Suppressor macrophage treated with lipopolysaccharide for 4 hours (primary cell): Measurements from ENCODE around the gene UFL1.
"Not testable (repeated sequence)": the region's sequence is repeated elsewhere in the genome, so short reads cannot be mapped to it uniquely, and the experiment has no call there.

Experiments used
- DNase-seq: peaks from one replicate; pipeline ENCODE4 v3.0.0-alpha.2; 2020

The UFL1 gene

DNA sequence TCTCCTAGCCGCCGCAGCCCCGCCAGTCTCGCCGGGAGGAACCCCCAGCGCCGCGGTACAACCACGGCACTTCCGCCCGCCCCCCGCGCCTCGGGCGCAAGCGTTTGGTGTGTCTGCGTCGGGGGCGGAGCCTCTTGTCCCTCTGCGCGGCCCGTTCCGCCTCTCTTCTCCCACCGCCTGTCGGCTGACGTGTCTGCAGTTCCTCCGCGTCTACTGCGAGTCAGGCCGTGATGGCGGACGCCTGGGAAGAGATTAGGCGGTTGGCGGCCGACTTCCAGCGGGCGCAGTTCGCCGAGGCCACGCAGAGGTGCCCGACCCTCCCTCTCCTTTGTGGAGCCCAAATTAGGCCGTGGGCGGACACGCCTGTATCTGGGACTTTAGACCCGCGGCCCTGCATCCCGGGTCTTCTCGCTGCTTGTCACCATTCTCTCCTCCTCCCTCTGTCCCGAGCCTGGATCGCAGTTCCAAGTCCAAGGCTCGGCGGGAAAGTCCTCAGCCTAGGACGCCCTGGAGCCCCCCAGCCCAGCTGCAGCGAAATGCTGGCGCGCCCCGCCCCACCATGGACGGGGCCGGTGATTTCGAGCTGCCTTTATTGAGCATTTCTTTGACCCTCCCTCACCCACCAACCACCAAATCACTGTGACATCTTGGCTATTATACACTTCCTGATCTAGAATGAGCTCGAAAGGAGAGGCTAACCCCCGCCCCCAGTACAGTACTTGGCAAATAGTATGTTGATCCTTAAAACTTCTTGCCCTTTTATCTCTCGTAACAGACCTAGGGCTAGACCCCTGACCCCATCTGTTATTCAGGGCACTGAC, at the start of gene UFL1:
Gene UFL1, plus strand, starts transcription at position 163 of the 821 bp plus-strand sequence. Its CDS starts 68 bp downstream, at position 231.
- peak; percentile 96 for DNase-seq

DNA sequence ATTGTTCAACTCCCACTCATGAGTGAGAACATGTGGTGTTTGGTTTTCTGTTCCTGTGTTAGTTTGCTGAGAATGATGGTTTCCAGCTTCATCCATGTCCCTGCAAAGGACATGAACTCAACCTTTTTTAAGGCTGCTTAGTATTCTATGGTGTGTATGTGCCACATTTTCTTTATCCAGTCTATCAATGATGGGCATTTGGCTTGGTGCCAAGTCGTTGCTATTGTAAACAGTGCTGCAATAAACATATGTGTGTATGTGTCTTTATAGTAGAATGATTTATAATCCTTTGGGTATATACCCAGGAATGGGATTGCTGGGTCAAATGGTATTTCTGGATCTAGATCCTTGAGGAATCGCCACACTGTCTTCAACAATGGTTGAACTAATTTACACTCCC, 49.3 kb upstream of the UFL1 start:
- not testable (repeated sequence) for DNase-seq

DNA sequence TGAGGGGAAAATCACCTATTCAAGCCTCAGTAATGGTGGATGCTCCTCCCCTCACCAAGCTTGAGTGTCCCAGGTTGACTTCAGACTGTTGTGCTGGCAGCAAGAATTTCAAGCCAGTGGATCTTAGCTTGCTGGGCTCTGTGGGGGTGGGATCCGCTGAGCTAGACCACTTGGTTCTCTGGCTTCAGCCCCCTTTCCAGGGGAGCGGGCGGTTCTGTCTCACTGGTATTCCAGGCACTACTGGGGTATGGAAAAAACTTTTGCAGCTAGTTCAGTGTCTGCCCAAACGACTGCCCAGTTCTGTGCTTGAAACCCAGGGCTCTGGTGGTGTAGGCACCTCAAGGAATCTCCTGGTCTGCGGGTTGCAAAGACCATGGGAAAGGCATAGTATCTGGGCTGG, 42.9 kb upstream of the UFL1 start:
- no peak for DNase-seq

DNA sequence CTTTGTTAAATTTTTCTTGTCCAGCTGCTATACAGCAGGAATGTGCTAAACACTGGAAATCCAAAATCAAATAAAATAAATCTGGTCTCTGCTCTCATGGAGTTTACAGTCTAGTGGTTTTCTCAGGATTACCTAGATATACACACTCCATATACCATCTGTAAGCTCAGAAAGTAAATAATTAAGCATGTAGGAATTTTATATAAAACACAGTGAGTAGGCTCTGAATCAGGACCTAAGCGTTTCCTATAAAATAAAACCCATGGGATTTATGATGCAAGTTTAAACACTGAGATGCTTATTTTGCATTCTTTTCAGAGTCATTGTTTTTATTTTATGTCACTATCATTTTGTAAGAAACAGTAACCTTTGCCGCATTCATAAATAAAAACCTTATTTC, 29.7 kb upstream of the UFL1 start:
- no peak for DNase-seq

DNA sequence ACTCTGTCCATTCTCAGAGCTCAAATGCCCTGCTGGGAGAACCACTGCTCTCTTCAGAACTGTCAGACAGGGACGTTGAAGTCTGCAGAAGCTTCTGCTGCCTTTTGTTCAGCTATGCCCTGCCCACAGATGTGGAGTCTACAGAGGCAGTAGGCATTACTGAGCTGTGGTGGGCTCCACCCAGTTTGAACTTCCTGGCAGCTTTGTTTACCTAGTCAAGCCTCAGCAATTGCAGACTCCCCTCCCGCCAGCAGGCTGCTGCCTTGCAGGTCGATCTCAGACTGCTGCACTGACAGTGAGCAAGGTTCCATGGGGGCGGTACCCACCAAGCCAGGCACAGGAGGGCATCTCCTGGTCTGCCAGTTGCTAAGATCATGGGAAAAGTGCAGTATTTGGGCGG, 21.8 kb upstream of the UFL1 start:
- no peak for DNase-seq

DNA sequence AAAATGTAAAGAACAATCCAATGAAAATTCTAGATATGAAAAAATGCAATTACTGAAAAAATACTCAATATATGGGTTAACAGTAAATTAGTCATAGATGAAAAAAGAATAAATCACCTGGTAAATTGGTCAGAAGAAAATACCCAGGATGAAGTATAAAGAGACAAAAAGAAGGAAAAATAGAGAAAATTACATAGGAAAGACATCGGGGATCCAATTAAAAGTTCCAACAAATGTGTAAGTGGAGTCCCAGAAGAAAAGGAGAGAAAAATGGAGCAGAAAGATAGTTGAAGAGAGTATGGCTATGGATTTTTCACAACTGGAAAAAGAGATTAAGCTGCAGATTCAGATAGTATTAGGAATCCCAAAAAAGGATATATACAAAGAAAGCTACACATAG, 18.7 kb upstream of the UFL1 start:
- no peak for DNase-seq

DNA sequence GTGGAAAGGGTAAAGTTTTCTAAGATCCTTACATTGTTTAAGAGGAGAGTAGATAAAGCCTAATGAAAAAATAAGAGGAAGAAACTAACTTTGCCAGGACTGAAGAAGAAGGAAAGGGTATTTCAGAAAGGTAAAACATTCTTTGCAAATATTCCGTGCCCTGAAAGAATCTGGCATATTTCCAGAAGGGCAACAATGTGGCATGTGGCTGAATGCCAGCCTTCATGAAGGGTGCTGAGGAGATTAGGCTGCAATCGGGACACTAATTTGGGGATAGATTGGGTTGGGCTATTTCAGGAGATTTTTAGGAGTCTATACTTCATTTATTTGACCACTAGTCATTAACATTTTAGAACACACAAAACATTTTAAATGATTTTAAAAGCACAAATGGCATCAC, 16.2 kb upstream of the UFL1 start:
- DNase-seq, result no peak

DNA sequence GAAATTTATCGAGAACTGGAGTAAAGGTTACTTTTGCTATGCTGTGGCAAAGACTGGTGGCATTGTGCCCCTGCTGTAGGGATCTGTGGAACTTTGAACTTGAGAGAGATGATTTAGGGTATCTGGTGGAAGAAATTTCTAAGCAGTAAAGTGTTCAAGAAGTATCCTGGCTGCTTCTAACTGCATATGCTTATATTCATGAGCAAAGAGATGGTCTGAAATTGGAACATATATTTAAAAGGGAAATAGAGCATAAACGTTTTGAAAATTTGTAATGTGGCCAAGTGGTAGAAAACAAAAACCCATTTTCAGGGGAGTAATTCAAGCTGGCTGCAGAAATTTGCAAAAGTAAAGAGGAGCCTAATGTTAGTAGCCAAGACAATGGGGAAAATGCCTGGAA, 12.3 kb upstream of the UFL1 start:
- no peak for DNase-seq

DNA sequence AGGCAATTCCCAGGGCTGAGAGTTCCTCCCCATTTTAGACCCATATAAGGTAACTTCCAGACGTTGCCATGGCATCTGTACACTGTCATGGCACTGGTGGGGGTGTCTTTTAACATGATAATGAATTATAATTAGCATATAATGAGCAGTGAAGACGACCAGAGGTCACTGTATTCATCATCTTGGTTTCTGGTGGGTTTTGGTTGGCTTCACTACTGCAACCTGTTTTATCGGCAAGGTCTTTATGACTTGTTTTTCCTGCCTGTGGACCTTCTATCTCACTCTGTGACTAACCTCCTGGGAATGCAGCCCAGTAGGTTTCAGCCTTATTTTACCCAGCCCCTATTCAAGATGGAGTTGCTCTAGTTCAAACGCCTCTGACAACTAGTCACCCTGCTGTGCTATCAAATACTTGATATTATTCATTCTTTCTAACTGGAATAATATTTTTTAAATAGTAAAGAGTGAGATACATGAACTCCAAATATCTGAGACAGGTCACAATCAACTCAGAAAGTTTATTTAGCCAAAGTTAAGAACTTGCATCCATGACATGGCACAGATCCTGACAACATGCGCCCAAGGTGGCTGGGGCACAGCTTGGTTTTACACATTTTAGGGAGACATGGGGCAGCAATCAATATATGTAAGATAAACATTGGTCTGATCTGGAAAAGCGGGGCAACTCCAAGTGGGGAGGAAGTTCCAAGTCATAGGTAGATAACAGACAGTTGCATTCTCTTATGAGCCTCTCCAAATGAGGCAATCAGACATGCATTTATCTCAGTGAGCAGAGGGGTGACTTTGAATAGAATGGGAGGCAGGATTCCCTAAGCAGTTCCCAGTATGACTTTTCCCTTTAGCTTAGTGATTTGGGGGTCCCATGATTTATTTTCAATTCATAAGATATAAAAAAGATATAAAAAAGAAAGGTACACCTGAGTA, 1.2 kb upstream of the UFL1 start:
- no peak for DNase-seq

DNA sequence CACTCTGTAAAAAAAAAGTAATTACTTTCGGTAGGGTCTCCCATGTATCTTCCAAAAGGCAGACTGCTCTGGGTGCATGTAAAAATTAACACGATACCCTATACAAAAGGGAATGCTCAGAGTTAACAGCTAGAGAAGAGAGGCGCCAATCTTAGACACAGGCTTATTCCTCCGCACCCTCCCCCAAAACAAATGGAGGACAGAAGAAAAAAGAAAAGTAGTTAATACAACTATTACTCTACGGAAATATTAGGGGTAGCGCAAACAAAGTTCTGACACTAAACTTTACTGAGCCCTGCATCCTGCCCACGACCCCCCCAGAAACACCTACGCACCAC, 331 bp upstream of the UFL1 start:
- no peak for DNase-seq

DNA sequence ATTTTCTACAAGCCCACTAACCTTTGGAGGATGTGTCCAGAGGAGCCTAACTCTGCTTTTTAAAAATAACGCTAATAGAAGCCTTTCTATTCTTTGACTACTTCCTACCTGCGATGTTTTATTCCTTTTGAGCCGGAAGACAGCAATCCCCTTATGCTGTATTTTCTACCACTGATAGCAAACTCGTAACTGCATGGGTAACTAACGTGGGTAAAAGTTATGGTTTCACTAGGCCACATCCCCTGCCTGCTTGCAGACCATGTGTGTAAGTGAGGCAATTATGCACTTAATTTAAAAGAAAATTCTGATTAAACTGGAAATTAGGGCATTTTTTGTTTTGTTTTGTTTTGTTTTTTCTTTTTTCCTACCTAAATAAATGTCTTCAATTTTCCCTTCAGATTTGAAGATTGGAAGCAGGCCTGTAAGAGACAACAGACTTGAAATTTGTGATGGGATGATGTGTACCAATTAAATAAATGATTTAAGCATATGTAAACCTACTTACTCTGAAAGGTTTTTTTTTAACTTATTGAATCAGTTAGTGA, 931 bp downstream of the UFL1 start:
- peak; percentile 32 for DNase-seq

DNA sequence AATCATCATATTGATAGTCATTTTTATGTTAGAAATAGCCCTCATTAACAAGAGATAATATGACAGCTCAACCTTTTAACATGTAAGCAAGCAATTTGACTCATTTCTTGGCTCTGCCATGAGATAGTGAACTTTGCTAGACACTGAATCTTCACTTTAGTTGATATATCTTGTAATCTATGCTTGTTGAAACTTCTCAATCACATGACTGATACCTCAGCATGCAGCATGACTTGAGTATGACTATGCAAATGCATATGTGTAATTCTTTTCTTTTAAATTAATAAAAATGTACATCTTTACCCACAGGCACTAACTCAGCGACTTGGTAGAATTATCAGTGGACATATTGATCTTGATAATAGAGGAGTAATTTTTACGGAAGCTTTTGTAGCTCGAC, 6.6 kb downstream of the UFL1 start:
- DNase-seq, result no peak

DNA sequence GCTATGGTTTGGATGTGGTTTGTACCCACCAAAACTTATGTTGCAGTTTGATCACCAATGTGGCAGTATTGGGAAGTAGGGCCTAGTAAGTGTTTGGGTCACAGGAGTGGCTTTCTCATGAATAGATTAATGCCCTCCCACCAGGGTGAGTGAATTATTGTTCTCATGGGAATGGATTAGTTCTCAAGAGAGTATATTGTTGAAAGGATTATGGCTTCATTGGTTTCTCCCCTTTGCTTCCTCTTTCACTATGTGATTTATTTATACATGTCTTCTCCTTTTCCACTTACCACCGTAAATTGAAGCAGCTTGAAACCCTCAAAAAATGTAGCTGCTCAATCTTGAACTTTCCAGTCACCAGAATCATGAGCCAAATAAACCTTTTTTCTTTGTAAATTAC, 10.8 kb downstream of the UFL1 start:
- DNase-seq, result peak; percentile 17

DNA sequence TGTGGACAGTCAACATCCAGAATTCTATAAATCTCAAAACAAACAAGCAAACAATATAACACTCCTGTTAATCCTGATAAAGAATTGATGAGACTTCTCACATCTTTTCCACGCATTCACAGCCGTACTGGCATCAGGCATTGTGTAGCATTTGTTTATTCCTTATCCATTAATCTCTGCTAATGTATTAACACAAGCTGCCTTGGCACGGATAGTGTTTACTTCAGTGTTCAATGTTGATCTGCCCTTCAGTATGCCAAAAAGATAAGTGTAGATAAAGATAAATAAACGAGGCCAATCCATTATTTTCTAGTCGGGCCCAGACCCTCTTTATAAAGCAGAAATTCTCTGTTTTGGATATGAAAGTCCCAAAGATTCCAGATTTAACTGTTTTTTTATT, 16.1 kb downstream of the UFL1 start:
- DNase-seq, result no peak

DNA sequence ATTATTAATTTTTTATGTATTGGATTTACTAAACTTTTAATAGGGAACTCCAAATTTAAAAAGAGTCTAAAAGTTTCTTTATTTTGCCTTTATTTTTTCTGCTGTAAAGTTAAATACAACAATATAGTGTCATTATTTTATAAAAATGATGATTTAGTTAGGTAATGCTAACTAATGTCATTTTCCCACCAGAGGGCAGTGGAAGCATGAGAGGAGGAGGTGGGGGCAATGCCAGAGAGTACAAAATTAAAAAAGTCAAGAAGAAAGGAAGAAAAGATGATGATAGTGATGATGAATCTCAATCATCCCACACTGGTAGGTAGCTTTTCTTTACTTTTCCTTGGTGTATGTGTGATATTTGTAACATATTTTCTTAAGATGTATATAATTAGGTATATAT, 21.1 kb downstream of the UFL1 start:
- no peak for DNase-seq

DNA sequence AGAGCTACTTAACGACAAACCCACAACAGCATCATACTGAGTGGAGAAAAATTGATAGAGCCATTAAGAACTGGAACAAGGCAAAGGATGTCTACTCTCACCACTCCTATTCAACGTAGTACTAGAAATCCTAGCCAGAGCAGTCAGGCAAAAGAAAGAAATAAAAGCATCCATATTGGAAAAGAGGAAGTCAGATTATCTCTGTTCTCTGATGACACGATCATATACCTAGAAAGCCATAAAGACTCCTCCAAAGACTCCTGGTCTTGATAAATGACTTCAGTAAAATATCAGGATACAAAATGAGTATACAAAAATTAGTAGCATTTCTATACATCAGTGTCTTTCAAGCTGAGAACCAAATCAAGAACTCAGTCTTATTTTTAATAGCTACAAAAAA, 24.3 kb downstream of the UFL1 start:
- no peak for DNase-seq

DNA sequence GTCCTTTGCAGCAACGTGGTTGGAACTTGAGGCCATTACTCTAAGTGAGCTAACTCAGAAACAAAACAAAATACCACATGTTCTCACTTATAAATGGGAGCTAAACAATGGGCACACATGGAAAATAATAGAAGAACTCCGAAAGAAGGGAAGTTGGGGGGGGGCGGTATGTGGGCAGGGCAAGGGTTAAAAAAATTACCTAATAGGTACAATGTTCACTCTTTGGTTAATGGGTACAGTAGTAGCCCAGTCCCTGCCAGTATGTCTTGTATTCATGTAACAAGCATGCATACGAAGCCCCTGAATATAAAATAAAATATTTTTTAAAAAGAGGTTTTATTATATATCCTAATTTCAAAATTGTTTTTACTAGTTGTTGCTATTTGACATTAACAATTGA, 26.0 kb downstream of the UFL1 start:
- no peak for DNase-seq

DNA sequence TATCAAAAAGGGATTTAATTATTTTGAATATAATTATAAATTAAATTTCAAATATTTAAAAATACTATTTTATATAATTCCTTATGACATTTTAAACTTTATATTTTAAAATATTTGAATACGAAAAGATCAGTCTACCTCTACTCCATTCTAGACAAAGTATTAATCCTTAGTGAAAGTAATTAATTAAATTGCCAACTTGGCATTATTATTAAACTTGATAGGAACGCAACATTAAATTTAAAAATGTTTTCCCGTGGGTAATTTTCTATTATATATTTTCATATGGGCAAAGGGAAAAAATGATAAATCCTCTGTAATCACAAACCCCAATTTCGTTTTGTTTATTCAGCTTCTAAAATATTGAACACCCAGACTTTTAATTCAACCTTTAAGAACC, 33.0 kb downstream of the UFL1 start:
- DNase-seq, result no peak

DNA sequence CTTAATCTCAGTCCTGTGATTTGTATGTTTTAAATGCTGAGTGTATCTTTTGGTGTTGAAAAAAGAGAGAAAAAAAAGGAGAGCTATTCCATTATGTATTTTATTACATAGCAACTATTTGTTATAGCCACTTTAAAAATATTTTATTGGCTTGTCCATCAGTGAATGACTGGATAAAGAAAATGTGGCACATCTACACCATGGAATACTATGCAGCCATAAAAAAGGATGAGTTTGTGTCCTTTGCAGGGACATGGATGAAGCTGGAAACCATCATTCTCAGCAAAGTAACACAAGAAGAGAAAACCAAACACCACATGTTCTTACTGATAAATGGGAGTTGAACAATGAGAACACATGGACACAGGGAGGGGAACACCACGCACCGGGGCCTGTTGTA, 38.1 kb downstream of the UFL1 start:
- DNase-seq, result not testable (repeated sequence)

DNA sequence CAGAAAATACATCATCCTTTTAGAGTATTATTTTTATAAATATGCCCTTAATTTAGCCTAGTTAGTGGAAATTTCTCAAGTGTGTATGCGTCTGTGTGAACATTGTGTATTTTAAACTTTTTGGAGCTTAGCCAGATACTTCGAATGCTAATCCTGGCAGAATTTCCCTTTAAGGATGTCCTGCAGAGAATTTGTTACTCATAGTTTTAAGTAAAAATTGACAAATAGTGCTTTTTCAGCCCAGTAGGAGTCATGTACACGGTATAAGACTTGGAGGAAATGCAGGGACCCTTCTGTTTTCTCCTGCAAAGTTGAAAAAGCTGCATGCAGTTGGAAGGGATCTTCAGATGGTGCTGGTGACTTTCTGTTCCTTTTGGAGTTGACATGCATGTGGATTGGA, 41.3 kb downstream of the UFL1 start, which contains the start of gene FHL5:
Gene FHL5, plus strand, starts transcription at position 243 of the 400 bp plus-strand sequence. CDS start 40,486 bp downstream, outside the sequence.
- DNase-seq, result no peak

DNA sequence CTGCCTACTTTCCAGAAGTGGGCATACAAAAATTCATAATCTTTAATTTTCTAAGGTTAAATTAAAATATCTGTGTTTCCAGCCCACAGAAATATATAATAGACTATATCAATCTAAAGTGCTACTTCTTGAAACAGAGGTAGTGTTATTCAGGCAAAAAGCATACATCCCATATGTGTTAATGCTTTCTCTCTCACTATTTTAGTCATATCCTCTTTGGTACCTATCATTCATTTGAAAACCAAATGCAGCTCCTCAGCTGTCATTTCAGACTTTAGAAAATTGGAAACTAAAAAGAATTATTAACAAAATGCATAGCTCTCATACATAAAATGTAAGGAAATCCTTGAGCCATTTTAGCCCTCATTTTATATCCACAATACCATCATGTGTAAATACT, 42.2 kb downstream of the UFL1 start:
- DNase-seq, result no peak

DNA sequence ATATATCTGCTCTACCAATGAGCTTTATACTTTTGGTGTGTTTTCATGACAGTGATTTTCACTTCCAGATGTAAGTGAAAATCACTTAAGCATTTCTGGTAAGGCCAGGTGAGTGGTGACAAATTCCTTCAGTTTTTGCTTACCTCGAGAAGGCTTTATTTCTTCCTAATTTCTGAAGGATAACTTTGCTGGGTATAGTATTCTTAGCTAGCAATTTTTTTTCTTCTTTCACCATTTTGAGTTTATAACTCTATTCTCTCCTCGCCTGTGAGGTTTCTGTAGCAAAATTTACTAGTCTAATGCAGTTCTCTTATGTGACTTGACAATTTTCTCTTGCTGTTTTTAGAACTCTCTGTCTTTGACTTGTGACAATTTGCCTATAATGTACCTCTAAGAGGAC, 48.4 kb downstream of the UFL1 start:
- no peak for DNase-seq

DNA sequence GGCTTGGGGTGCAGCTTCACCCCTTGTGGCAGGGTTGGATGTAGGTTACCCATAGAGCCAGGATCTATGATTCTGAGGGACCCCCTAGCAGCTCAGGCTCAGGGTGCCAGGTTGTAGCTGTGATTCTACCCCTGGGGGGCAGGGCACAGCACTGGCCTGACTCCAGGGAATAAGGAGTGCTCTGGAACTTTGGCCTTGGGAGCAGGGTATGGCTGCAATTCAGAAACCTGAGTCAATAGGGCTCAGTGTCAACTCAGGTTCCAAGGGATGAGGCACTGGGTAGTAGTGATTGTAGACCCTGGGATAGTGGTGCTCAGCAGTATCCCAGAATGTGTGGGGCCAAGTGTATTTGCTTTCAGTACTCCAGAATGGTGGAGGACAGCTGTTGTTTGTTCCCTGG, 49.9 kb downstream of the UFL1 start:
- DNase-seq, result no peak

DNA sequence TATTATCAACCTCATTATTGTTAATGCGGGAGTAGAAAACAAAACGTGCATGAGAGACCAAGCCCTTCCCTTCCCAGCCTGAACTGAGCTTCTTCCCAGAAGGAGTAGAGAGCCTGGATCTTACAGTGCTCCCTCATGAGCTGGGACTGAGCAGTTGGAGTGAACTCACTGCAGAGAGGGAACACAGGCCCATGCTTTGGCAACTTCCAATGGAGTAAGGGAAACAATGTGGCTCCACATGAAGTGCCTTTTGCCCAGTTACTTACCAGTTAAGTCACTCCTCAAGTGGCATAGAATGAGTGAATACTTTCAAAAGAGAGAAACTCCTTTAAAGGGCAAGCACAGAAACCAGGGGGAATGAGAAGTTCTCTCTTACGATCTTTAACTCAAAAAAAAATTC, 53.8 kb downstream of the UFL1 start:
- DNase-seq, result no peak
